GM21381 (cell line): ENCODE results near the gene ERVW-1.

Experiments used
- ATAC-seq: cut with Tn5 transposase; IDR thresholded peaks from one replicate; pipeline ENCODE4 v1.9.1; 2021; ENCODE audit warnings: mild to moderate bottlenecking, moderate library complexity; ENCODE audit not compliant: unreplicated experiment

The ERVW-1 gene

DNA sequence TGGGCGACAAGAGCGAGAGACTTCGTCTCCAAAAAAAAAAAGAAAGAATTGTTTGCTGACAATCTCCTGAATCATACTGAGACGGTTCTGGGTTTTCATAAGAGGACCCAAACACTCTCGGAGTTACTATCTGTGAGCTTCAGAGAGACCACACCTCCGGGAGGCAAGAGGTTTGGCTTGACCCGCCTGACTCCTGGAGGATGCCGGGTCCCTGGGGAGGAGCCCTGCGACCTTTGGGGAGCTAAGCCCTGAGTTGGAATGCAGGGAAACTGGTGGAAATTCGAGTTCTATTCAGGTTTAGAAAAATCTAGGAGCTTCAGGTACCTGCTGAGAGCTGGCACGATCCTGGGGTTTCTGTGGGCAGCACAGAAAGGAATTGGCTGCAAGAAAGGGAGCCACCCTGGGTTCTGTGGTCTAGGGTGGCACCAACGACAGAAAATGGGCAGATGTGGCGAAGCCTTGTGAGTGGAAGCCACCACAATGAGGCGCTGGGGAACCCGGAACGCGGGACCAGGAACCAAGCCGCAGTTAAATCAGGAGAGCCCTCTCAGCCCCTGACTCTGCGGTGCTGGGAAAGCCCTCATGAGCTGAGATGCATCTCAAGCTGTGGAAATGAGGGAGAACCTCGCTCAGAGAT is 52.3 kb downstream of the ERVW-1 start:
- ATAC-seq = no peak

DNA sequence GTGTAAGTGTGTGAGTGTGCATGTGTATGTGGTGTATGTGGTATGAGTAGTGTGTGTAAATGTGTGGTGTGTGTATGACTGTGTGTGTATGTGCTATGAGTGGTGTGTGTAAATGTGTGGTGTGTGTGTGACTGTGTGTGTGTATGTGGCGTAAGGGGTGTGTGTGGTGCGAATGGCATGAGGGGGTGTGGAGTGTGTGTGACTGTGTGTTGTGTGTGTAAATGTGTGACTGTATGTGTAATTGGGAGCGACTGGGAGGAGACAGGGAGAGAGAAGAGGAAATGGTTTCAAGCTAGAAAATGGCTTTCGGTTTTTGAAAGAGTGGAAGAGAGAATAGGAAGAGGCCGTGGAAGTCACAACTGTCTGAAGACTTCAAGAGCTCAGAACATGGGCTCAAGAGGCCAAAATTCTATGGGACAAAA is 54.0 kb downstream of the ERVW-1 start:
- ATAC-seq = no peak

DNA sequence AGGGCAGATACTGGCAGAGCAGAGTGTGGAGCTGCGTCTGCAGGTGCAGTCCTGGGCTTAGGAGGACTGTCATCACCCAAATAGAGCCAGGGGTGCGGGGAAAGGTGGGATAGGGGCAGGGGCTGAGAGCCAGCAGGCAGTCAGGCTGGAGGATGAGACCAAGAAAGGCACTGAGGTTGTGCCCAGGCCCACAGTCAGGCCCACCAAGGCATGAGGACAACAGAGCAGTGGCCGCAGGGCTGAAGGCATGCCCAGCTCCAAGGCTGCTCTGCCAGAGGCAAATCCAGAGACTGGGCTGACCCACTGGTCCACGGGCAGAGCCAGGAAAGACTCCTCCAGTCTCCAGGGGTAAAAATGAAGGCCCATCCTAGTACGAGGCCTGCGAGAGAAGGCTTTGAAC is 54.8 kb downstream of the ERVW-1 start:
- no peak for ATAC-seq

DNA sequence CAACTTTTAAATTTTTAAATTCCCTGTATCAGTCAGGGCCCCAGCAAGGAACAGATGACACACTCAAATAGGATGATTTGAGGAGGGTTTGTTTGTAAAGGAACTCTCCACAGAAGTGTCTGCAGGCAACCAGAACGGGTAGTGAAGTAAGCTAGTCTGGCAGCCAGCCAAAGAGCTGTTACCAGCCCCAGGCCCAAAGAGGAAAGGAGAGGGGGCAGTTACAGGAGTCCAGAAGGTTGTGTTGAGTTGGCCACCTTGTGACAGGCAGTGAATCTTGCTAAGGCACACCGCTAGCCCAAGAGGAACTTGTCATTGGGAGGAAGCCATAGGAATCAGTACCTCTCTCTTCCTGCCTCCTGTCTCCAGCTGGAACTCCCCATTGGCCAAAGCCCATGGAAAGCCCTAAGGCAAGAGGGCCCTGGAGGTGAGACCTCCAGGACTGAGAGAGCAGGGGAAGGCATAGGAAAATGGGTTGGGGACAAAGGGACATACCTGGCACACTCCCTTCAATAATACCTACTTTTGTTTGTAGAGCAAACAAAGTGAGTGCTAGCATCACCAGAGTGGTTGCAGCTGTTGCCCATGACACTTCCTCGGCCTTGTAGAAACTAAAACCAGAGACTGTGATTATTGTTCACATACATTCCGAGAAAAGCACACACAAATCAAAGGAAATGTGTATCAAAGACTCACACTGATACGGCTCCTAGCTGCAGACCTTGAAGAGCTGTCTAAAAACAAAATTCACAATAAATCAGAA is 55.9 kb downstream of the ERVW-1 start:
- no peak for ATAC-seq
